ENCODE data around the gene DHH. TPM values are rescaled to one million over a fixed set of nuclear protein-coding genes. Genes with fewer than 3 reads are reported as not detected.

Gene DHH
- total and polyA plus RNA-seq, 2 experiments from 2014 or later = not detected

GRCh38 chr12:49046129-49046895 is 48.3 kb downstream of the DHH start:
- no peak overlapping the region for H2AFZ ChIP-seq
- H3K9me3 Mint-ChIP-seq = no peaks in the 10 kb centered on the region; the same call in 2 of the 3 replicates
- ATAC-seq = no peak
- H3K27ac ChIP-seq (ENCODE audit: low read depth) = no peak overlapping the region
- no peak overlapping the region for H3K4me3 Mint-ChIP-seq
- no peak for TF ChIP-seq REST (IDR thresholded peaks at IDR 0.05; ENCODE audit: unreplicated experiment)
- TF ChIP-seq CREB1 (CRISPR knock-in tag; IDR thresholded peaks at IDR 0.05; ENCODE audit: low read depth) = no peak
- no peak for TF ChIP-seq ZNF331 (CRISPR knock-in tag; IDR thresholded peaks at IDR 0.05; ENCODE audit: low read depth)
- no peak for TF ChIP-seq ZNF114 (CRISPR knock-in tag; IDR thresholded peaks at IDR 0.05)
- TF ChIP-seq ETS1 (IDR thresholded peaks at IDR 0.05) = no peak
- no peak for TF ChIP-seq STAT1 (IDR thresholded peaks at IDR 0.05; ENCODE audit: unreplicated experiment)
- no peak for TF ChIP-seq EZH2phosphoT487 (IDR thresholded peaks at IDR 0.05; ENCODE audit: unreplicated experiment)
- TF ChIP-seq CTCF (conservative IDR thresholded peaks at IDR 0.05; ENCODE audit: low read depth in 2 of 2) = no peak
- TF ChIP-seq NANOG (IDR thresholded peaks at IDR 0.05; ENCODE audit: borderline replicate concordance) = no peak
- TF ChIP-seq ZNF462 (CRISPR knock-in tag; IDR thresholded peaks at IDR 0.05) = no peak
- no peak for TF ChIP-seq POLR2AphosphoS5 (IDR thresholded peaks at IDR 0.05; ENCODE audit: low read depth)
- TF ChIP-seq JUNB (IDR thresholded peaks at IDR 0.05; ENCODE audit: unreplicated experiment) = no peak
- TF ChIP-seq EZH2 (IDR thresholded peaks at IDR 0.05; ENCODE audit: low read depth, unreplicated experiment) = no peak
- no peaks in the 10 kb centered on the region; the same call in 2 of the 3 replicates for H3K4me1 Mint-ChIP-seq
- DNase-seq (ENCODE audit: low spot score) = no peak
- H3K4me3 ChIP-seq = no peak overlapping the region
- peaks cover 16% of the 10 kb centered on the region for H3K27me3 Mint-ChIP-seq (ENCODE audit: insufficient read depth, low read depth, poor library complexity)
- no peaks in the 10 kb centered on the region for H3K4me1 ChIP-seq (ENCODE audit: insufficient read depth)
- no peaks in the 10 kb centered on the region for H3K27me3 ChIP-seq (ENCODE audit: insufficient read depth)
- no peak overlapping the region for H3K4me2 ChIP-seq
- H3K36me3 ChIP-seq (ENCODE audit: insufficient read depth) = peaks cover 49% of the 10 kb centered on the region
- no peaks in the 10 kb centered on the region for H3K9me2 ChIP-seq (ENCODE audit: insufficient read depth)
- no peaks in the 10 kb centered on the region for H3F3A ChIP-seq (replicated peaks; ENCODE audit: low read depth)
- no peak overlapping the region for H3K27ac Mint-ChIP-seq
- H4K20me1 ChIP-seq (replicated peaks; ENCODE audit: insufficient read depth) = peaks cover 40% of the 10 kb centered on the region
- H3K79me2 ChIP-seq (replicated peaks; ENCODE audit: insufficient read depth) = no peaks in the 10 kb centered on the region
- H3K36me3 Mint-ChIP-seq (ENCODE audit: low read depth) = peaks cover 98% of the 10 kb centered on the region
